ENCODE results near the gene HNRNPA3. TPM values are rescaled to one million over a fixed set of nuclear protein-coding genes. Genes with fewer than 3 reads are reported as not detected.
"Not testable (repeated sequence)": the region's sequence is repeated elsewhere in the genome, so short reads cannot be mapped to it uniquely, and the experiment has no call there.

HNRNPA3 gene
- total RNA-seq, 4 donors from 2014 or later: 37.8 to 99.9 (median 43.8) TPM

GRCh38 chr2:177174486-177174885 is 38.1 kb upstream of the HNRNPA3 start:
- Histone ChIP-seq H3K27ac (no peak overlapping the region), H3K4me1 (peaks cover 26% of the 10 kb centered on the region), H3K9me3 (no peaks in the 10 kb centered on the region), H3K27me3 (no peaks in the 10 kb centered on the region), H3K36me3 (no peaks in the 10 kb centered on the region), H3K4me3 (no peak overlapping the region)
- WGBS: 61% methylated on average over 4 of the region's 4 CpGs
- DNase-seq (ENCODE audit: low spot score in 2 of 2): no peak
- TF ChIP-seq POLR2A (IDR thresholded peaks at IDR 0.05): no peak
- no peak for TF ChIP-seq CTCF (IDR thresholded peaks at IDR 0.05)
- no peak for TF ChIP-seq POLR2AphosphoS5 (IDR thresholded peaks at IDR 0.05)
- no peak for TF ChIP-seq EP300 (IDR thresholded peaks at IDR 0.05)

- WGBS: 92% methylated on average over 7 of the region's 7 CpGs
- H3K4me3 ChIP-seq: no peak overlapping the region
Observed at GRCh38 chr2:177175917-177176668, 36.5 kb upstream of the HNRNPA3 start.

GRCh38 chr2:177178797-177179196 is 33.8 kb upstream of the HNRNPA3 start:
- Histone ChIP-seq H3K9me3 (no peaks in the 10 kb centered on the region), H3K36me3 (no peaks in the 10 kb centered on the region), H3K27me3 (no peaks in the 10 kb centered on the region), H3K4me3 (no peak overlapping the region), H3K27ac (no peak overlapping the region), H3K4me1 (no peaks in the 10 kb centered on the region)
- no peak for TF ChIP-seq POLR2A (IDR thresholded peaks at IDR 0.05)
- no peak for DNase-seq (ENCODE audit: low spot score in 2 of 2)
- 56% methylated on average over 1 of the region's 1 CpG for WGBS

More at GRCh38 chr2:177175917-177176668, 36.5 kb upstream of the HNRNPA3 start:
- H3K36me3 ChIP-seq: no peaks in the 10 kb centered on the region
- H3K4me1 ChIP-seq: peaks cover 11% of the 10 kb centered on the region
- H3K27ac ChIP-seq: no peak overlapping the region
- no peaks in the 10 kb centered on the region for H3K27me3 ChIP-seq
- DNase-seq (ENCODE audit: low spot score in 2 of 2): no peak
- no peaks in the 10 kb centered on the region for H3K9me3 ChIP-seq
- TF ChIP-seq POLR2AphosphoS5 (IDR thresholded peaks at IDR 0.05) (no peak), POLR2A (IDR thresholded peaks at IDR 0.05) (no peak), EP300 (IDR thresholded peaks at IDR 0.05) (no peak), CTCF (IDR thresholded peaks at IDR 0.05) (no peak)

- WGBS: 82% methylated on average over 2 of the region's 2 CpGs
- TF ChIP-seq EP300 (IDR thresholded peaks at IDR 0.05) (no peak), POLR2AphosphoS5 (IDR thresholded peaks at IDR 0.05) (no peak), CTCF (IDR thresholded peaks at IDR 0.05) (no peak), POLR2A (IDR thresholded peaks at IDR 0.05) (no peak)
- Histone ChIP-seq H3K36me3 (no peaks in the 10 kb centered on the region), H3K4me1 (no peaks in the 10 kb centered on the region), H3K4me3 (no peak overlapping the region), H3K27ac (no peak overlapping the region), H3K9me3 (no peaks in the 10 kb centered on the region), H3K27me3 (no peaks in the 10 kb centered on the region)
- DNase-seq (ENCODE audit: low spot score in 2 of 2): no peak
Observed at GRCh38 chr2:177179227-177179626, 33.4 kb upstream of the HNRNPA3 start.

- H3K9me3 ChIP-seq; DNase-seq (ENCODE audit: low spot score in 2 of 2); H3K27ac ChIP-seq; H3K4me1 ChIP-seq; H3K4me3 ChIP-seq; H3K36me3 ChIP-seq; H3K27me3 ChIP-seq: not testable (repeated sequence)
Observed at GRCh38 chr2:177179671-177180070, 32.9 kb upstream of the HNRNPA3 start.

- Histone ChIP-seq H3K36me3 (no peaks in the 10 kb centered on the region), H3K27me3 (no peaks in the 10 kb centered on the region), H3K9me3 (no peaks in the 10 kb centered on the region), H3K4me3 (no peak overlapping the region), H3K27ac (no peak overlapping the region), H3K4me1 (no peaks in the 10 kb centered on the region)
- DNase-seq (ENCODE audit: low spot score in 2 of 2): no peak
- 81% methylated on average over 5 of the region's 5 CpGs for WGBS
- TF ChIP-seq POLR2A (IDR thresholded peaks at IDR 0.05) (no peak), POLR2AphosphoS5 (IDR thresholded peaks at IDR 0.05) (no peak), CTCF (IDR thresholded peaks at IDR 0.05) (no peak), EP300 (IDR thresholded peaks at IDR 0.05) (no peak)
Observed at GRCh38 chr2:177180269-177181000, 32.2 kb upstream of the HNRNPA3 start.

Measured in suprapubic skin (tissue), 4 donors.